SU-DHL-6 (cell line): Measurements from ENCODE around the gene LRRC10B.

Experiments
- H2AFZ ChIP-seq: fragments of 200-600 bp; sonication (generic); 2 replicates; pipeline ENCODE4 v1.6.1; 2014; ENCODE audit warnings: low read depth, mild to moderate bottlenecking, moderate library complexity, mixed read lengths, antibody characterized with exemption, low read length; ENCODE audit not compliant: severe bottlenecking
- H3F3A ChIP-seq: fragments of 200-600 bp; shearing (Covaris generic); 2 replicates; pipeline ENCODE4 v1.6.0; 2016; ENCODE audit warnings: antibody characterized with exemption, mild to moderate bottlenecking; ENCODE audit not compliant: insufficient read depth
- H3K27ac ChIP-seq: fragments of 200-600 bp; sonication (generic); 2 replicates; pipeline ENCODE4 v1.5.1; 2016; ENCODE audit warnings: low read depth, mild to moderate bottlenecking, low read length, moderate library complexity, mixed read lengths
- H3K27me3 ChIP-seq: fragments of 200-600 bp; sonication (generic), shearing (Covaris generic); 2 replicates; pipeline ENCODE4 v1.6.0; 2014; ENCODE audit warnings: mild to moderate bottlenecking, low read length
- H3K36me3 ChIP-seq: fragments of 200-600 bp; sonication (generic); 2 replicates; pipeline ENCODE4 v1.6.1; 2014; ENCODE audit warnings: mild to moderate bottlenecking, low read length, mixed read lengths
- H3K4me2 ChIP-seq: fragments of 300-600, 200-600 bp; shearing (Covaris generic), sonication (generic); 2 replicates; pipeline ENCODE4 v1.6.0; 2014; ENCODE audit warnings: low read length, low read depth, mild to moderate bottlenecking; ENCODE audit not compliant: poor library complexity, severe bottlenecking
- H3K4me3 ChIP-seq: fragments of 200-600 bp; sonication (generic); 2 replicates; pipeline ENCODE4 v1.5.1; 2014; ENCODE audit warnings: antibody characterized with exemption, low read length, mild to moderate bottlenecking, mixed read lengths; ENCODE audit not compliant: insufficient read depth, poor library complexity, severe bottlenecking
- H3K79me2 ChIP-seq: fragments of 200-600 bp; sonication (generic); 2 replicates; pipeline ENCODE4 v1.6.1; 2014; ENCODE audit warnings: mild to moderate bottlenecking, low read length, moderate library complexity; ENCODE audit not compliant: insufficient read depth
- H3K9ac ChIP-seq: fragments of 200-600 bp; sonication (generic); 2 replicates; pipeline ENCODE4 v1.7.0; 2014; ENCODE audit warnings: mild to moderate bottlenecking, low read length
- H3K9me2 ChIP-seq: fragments of 200-600 bp; sonication (generic); replicated peaks from 2 replicates; pipeline ENCODE4 v1.6.1; 2014; ENCODE audit warnings: low read length; ENCODE audit not compliant: insufficient read depth
- H3K9me3 ChIP-seq: fragments of 200-600 bp; sonication (generic); 2 replicates; pipeline ENCODE4 v1.6.1; 2014; ENCODE audit warnings: low read length, mixed read lengths; ENCODE audit not compliant: insufficient read depth
- H4K20me1 ChIP-seq: fragments of 200-600 bp; sonication (generic); 2 replicates; pipeline ENCODE4 v1.6.1; 2014; ENCODE audit warnings: low read depth, mild to moderate bottlenecking, antibody characterized with exemption, low read length, moderate library complexity, mixed read lengths
- CTCF ChIP-seq: fragments of 200-600 bp; sonication (generic); IDR thresholded peaks from one replicate; pipeline ENCODE4 v1.5.1; 2017; ENCODE audit warnings: antibody characterized with exemption, mild to moderate bottlenecking, low read length, moderate library complexity; ENCODE audit not compliant: insufficient read depth, poor library complexity, severe bottlenecking
- EZH2phosphoT487 ChIP-seq: fragments of 200-600 bp; sonication (generic), shearing (Covaris generic); conservative IDR thresholded peaks from 2 replicates; pipeline ENCODE4 v1.6.1; 2018; ENCODE audit warnings: mild to moderate bottlenecking, antibody characterized with exemption, low read length, moderate library complexity, mixed read lengths

LRRC10B gene

GRCh38 chr11:61516675-61517572 is 8.4 kb downstream of the LRRC10B start:
- H3K9ac ChIP-seq = no peak overlapping the region
- TF ChIP-seq EZH2phosphoT487 = no peak
- TF ChIP-seq CTCF = peak; percentile 96
- H2AFZ ChIP-seq = no peak overlapping the region
- no peaks in the 10 kb centered on the region for H3K9me3 ChIP-seq
- no peaks in the 10 kb centered on the region for H3K36me3 ChIP-seq
- H4K20me1 ChIP-seq = no peaks in the 10 kb centered on the region
- H3K4me2 ChIP-seq = no peak overlapping the region
- no peaks in the 10 kb centered on the region for H3K27me3 ChIP-seq
- no peaks in the 10 kb centered on the region for H3F3A ChIP-seq
- no peak overlapping the region for H3K4me3 ChIP-seq
- no peaks in the 10 kb centered on the region for H3K9me2 ChIP-seq
- H3K79me2 ChIP-seq = no peaks in the 10 kb centered on the region
- no peak overlapping the region for H3K27ac ChIP-seq

- Histone ChIP-seq H3K9me3 (no peaks in the 10 kb centered on the region), H3K27ac (no peak overlapping the region), H2AFZ (no peak overlapping the region), H3K9me2 (no peaks in the 10 kb centered on the region), H3K27me3 (no peaks in the 10 kb centered on the region), H3K79me2 (no peaks in the 10 kb centered on the region), H3K36me3 (no peaks in the 10 kb centered on the region), H3K4me3 (no peak overlapping the region), H3F3A (no peaks in the 10 kb centered on the region), H4K20me1 (no peaks in the 10 kb centered on the region), H3K4me2 (no peak overlapping the region), H3K9ac (no peak overlapping the region)
- no peak for TF ChIP-seq CTCF
- no peak for TF ChIP-seq EZH2phosphoT487
Measured at GRCh38 chr11:61518032-61518795, 9.7 kb downstream of the LRRC10B start.

GRCh38 chr11:61522881-61523280 is 14.3 kb downstream of the LRRC10B start:
- Histone ChIP-seq H3K9me2 (no peaks in the 10 kb centered on the region), H3K36me3 (no peaks in the 10 kb centered on the region), H3K27me3 (no peaks in the 10 kb centered on the region), H4K20me1 (no peaks in the 10 kb centered on the region), H3K79me2 (no peaks in the 10 kb centered on the region), H2AFZ (no peak overlapping the region), H3F3A (no peaks in the 10 kb centered on the region), H3K4me3 (no peak overlapping the region), H3K27ac (no peak overlapping the region), H3K4me2 (no peak overlapping the region), H3K9ac (no peak overlapping the region), H3K9me3 (no peaks in the 10 kb centered on the region)
- TF ChIP-seq EZH2phosphoT487 (no peak), CTCF (no peak)
